ENCODE results near the gene DVL1. TPM values are rescaled to one million over a fixed set of nuclear protein-coding genes. Genes with fewer than 3 reads are reported as not detected.

DVL1 gene
- total RNA-seq (2022) (83.9 and 90.9 TPM in 2 replicates), Bru-seq, nascent RNA (percentile 49 among the genes with signal in this experiment), BruChase-seq, experiment 1, labeled RNA remaining after a 6-hour chase (percentile 78 among the genes with signal in this experiment), BruChase-seq, experiment 2, labeled RNA remaining after a 2-hour chase (percentile 79 among the genes with signal in this experiment)
- long read RNA-seq, transcript DVL1-202 (15 exons, 2,926 nt) = major isoform, 9 of 54 reads
- long read RNA-seq, transcript DVL1-201 (15 exons, 3,239 nt) = minor isoform, 6 of 54 reads
- long read RNA-seq, partial matches to known transcripts = 7 of 54 reads
- long read RNA-seq, other reads (novel, unspliced or antisense) = 32 of 54 reads

GRCh38 chr1:1349256-1350012 lies at the start of gene DVL1:
TSS of gene DVL1 (minus strand) at chr1:1349418. CDS start at chr1:1349065, 353 bp downstream.
- Mint-ChIP-seq H3K4me1 (ENCODE audit: low read depth, unreplicated experiment) (peaks cover 10% of the 10 kb centered on the region), H3K27me3 (ENCODE audit: unreplicated experiment) (no peaks in the 10 kb centered on the region), H3K27ac (ENCODE audit: unreplicated experiment) (peak within 1 kb of the TSS; percentile 79), H3K9me3 (ENCODE audit: low read depth, unreplicated experiment) (no peaks in the 10 kb centered on the region), H3K36me3 (ENCODE audit: insufficient read depth, unreplicated experiment) (peaks cover 58% of the 10 kb centered on the region), H3K4me3 (ENCODE audit: low read depth, unreplicated experiment) (peak within 1 kb of the TSS; percentile 80)
- intact Hi-C loops (cut with micrococcal nuclease; ENCODE audit: unreplicated experiment) = no loop called here
- TF ChIP-seq CTCF (IDR thresholded peaks at IDR 0.05; ENCODE audit: unreplicated experiment) = no peak
- peak; percentile 74 for DNase-seq
- BruUV-seq (replicated peaks) = no TSS peak
- CTCF ChIA-PET = no interaction called here

- no peak for DNase-seq
- H3K4me3 Mint-ChIP-seq (ENCODE audit: low read depth, unreplicated experiment) = peak overlapping the region; percentile 84
- H3K36me3 Mint-ChIP-seq (ENCODE audit: insufficient read depth, unreplicated experiment) = peaks cover 83% of the 10 kb centered on the region
- CTCF ChIA-PET = interaction anchor here (0.6 to 1.2 kb wide), 6 partner anchors 23 to 485 kb away, joined by 3 to 8 read pairs (median 4); partner anchors contain the start of gene AURKAIP1
- intact Hi-C loops (cut with micrococcal nuclease; ENCODE audit: unreplicated experiment) = no loop called here
- no peaks in the 10 kb centered on the region for H3K9me3 Mint-ChIP-seq (ENCODE audit: low read depth, unreplicated experiment)
- no TSS peak for BruUV-seq (replicated peaks)
- H3K27ac Mint-ChIP-seq (ENCODE audit: unreplicated experiment) = peak overlapping the region; percentile 79
- no peaks in the 10 kb centered on the region for H3K27me3 Mint-ChIP-seq (ENCODE audit: unreplicated experiment)
- H3K4me1 Mint-ChIP-seq (ENCODE audit: low read depth, unreplicated experiment) = no peaks in the 10 kb centered on the region
- no peak for TF ChIP-seq CTCF (IDR thresholded peaks at IDR 0.05; ENCODE audit: unreplicated experiment)
These were observed 49.5 kb upstream of the DVL1 start for GRCh38 chr1:1398677-1399186.

GRCh38 chr1:1397839-1398523 lies 48.8 kb upstream of the DVL1 start:
- TSS peak; percentile 69 for BruUV-seq (replicated peaks)
- Mint-ChIP-seq H3K4me1 (ENCODE audit: low read depth, unreplicated experiment) (no peaks in the 10 kb centered on the region), H3K36me3 (ENCODE audit: insufficient read depth, unreplicated experiment) (peaks cover 81% of the 10 kb centered on the region)

More at GRCh38 chr1:1397839-1398523, 48.8 kb upstream of the DVL1 start:
- Mint-ChIP-seq H3K27ac (ENCODE audit: unreplicated experiment) (peak overlapping the region; percentile 79), H3K4me3 (ENCODE audit: low read depth, unreplicated experiment) (peak overlapping the region; percentile 84), H3K9me3 (ENCODE audit: low read depth, unreplicated experiment) (no peaks in the 10 kb centered on the region), H3K27me3 (ENCODE audit: unreplicated experiment) (no peaks in the 10 kb centered on the region)
- no peak for DNase-seq
- TF ChIP-seq CTCF (IDR thresholded peaks at IDR 0.05; ENCODE audit: unreplicated experiment) = no peak
- CTCF ChIA-PET = no interaction called here
- intact Hi-C loops (cut with micrococcal nuclease; ENCODE audit: unreplicated experiment) = no loop called here
